Ascending aorta (tissue), 2 donors: Measurements from ENCODE around the gene CNTNAP5. TPM values are rescaled to one million over a fixed set of nuclear protein-coding genes. Genes with fewer than 3 reads are reported as not detected.

ENCODE experiments used
- DNase-seq, 2 donors: peaks; one replicate each; pipeline ENCODE4 v3.0.0-alpha.2; 2019; ENCODE audit warnings: low spot score in 2 of 2
- H3K27ac ChIP-seq, 2 donors: fragments of 200-600 bp; sonication (generic); one replicate each; pipeline ENCODE4 v1.5.1; 2016 to 2017; ENCODE audit warnings: mild to moderate bottlenecking in 1 of 2
- H3K27me3 ChIP-seq: fragments of 200-600 bp; sonication (generic); one replicate; pipeline ENCODE4 v1.5.1; 2017
- H3K36me3 ChIP-seq, 2 donors: fragments of 200-600 bp; sonication (generic); one replicate each; pipeline ENCODE4 v1.5.1; 2016
- H3K4me1 ChIP-seq, 2 donors: fragments of 200-600 bp; sonication (generic); one replicate each; pipeline ENCODE4 v1.5.1; 2016 to 2017; ENCODE audit warnings: mild to moderate bottlenecking in 1 of 2
- H3K4me3 ChIP-seq, 2 donors: fragments of 200-600 bp; sonication (generic); one replicate each; pipeline ENCODE4 v1.5.1; 2016 to 2017; ENCODE audit warnings: mild to moderate bottlenecking in 1 of 2
- H3K9me3 ChIP-seq, 2 donors: fragments of 200-600 bp; sonication (generic); one replicate each; pipeline ENCODE4 v1.5.1; 2016
- CTCF ChIP-seq, 3 experiments: fragments of 200-600 bp in 2 of 3; fragments of 450-650 bp in 1 of 3; sonication (generic) in 2 of 3; IDR thresholded peaks; one replicate each; pipeline ENCODE4 v1.5.1; 2016 to 2019; ENCODE audit warnings: antibody characterized with exemption in 3 of 3, mild to moderate bottlenecking in 1 of 3, moderate library complexity in 1 of 3
- intact Hi-C: fragments of 100-400 bp; cut with DNase I; formaldehyde crosslinking; loops from one replicate; pipeline ENCODE4 v1.15.1; 2023
- total RNA-seq: library from RNA; depleted of rRNA; stranded (reverse); fragments of >200 nt; gene quantifications from one replicate; pipeline ENCODE4 v1.1.0, GENCODE V29; 2016

The CNTNAP5 gene
- total RNA-seq, 1 donor from 2014 or later = not detected

GRCh38 chr2:124704071-124704925 is 679.2 kb downstream of the CNTNAP5 start:
- Histone ChIP-seq H3K27ac (no peak overlapping the region), H3K4me3 (no peak overlapping the region), H3K36me3 (no peaks in the 10 kb centered on the region), H3K4me1 (no peaks in the 10 kb centered on the region), H3K9me3 (no peaks in the 10 kb centered on the region), H3K27me3 (no peaks in the 10 kb centered on the region)
- DNase-seq = no peak
- intact Hi-C loops = no loop called here
- no peak for TF ChIP-seq CTCF (IDR thresholded peaks at IDR 0.05)

GRCh38 chr2:124708661-124709060 is 683.6 kb downstream of the CNTNAP5 start:
- no peak for DNase-seq
- no peaks in the 10 kb centered on the region for H3K4me1 ChIP-seq
- H3K27ac ChIP-seq = no peak overlapping the region
- intact Hi-C loops = no loop called here
- no peak for TF ChIP-seq CTCF (IDR thresholded peaks at IDR 0.05)
- no peaks in the 10 kb centered on the region for H3K36me3 ChIP-seq
- H3K27me3 ChIP-seq = no peaks in the 10 kb centered on the region
- H3K9me3 ChIP-seq = no peaks in the 10 kb centered on the region
- no peak overlapping the region for H3K4me3 ChIP-seq

GRCh38 chr2:124713969-124714368 is 688.9 kb downstream of the CNTNAP5 start:
- H3K4me1 ChIP-seq = no peaks in the 10 kb centered on the region
- DNase-seq = no peak
- intact Hi-C loops = no loop called here
- no peaks in the 10 kb centered on the region for H3K36me3 ChIP-seq
- H3K27me3 ChIP-seq = no peaks in the 10 kb centered on the region
- no peak for TF ChIP-seq CTCF (IDR thresholded peaks at IDR 0.05)
- H3K4me3 ChIP-seq = no peak overlapping the region
- no peak overlapping the region for H3K27ac ChIP-seq
- H3K9me3 ChIP-seq = no peaks in the 10 kb centered on the region

GRCh38 chr2:124725187-124725586 is 700.1 kb downstream of the CNTNAP5 start:
- Histone ChIP-seq H3K9me3 (no peaks in the 10 kb centered on the region), H3K4me1 (no peaks in the 10 kb centered on the region), H3K36me3 (no peaks in the 10 kb centered on the region), H3K4me3 (no peak overlapping the region), H3K27ac (no peak overlapping the region), H3K27me3 (no peaks in the 10 kb centered on the region)
- TF ChIP-seq CTCF (IDR thresholded peaks at IDR 0.05) = no peak
- DNase-seq = no peak
- intact Hi-C loops = no loop called here

- intact Hi-C loops = no loop called here
- H3K27ac ChIP-seq = no peak overlapping the region
- DNase-seq = no peak
- no peak overlapping the region for H3K4me3 ChIP-seq
- H3K9me3 ChIP-seq = no peaks in the 10 kb centered on the region
- no peaks in the 10 kb centered on the region for H3K27me3 ChIP-seq
- H3K36me3 ChIP-seq = no peaks in the 10 kb centered on the region
- no peaks in the 10 kb centered on the region for H3K4me1 ChIP-seq
- TF ChIP-seq CTCF (IDR thresholded peaks at IDR 0.05) = no peak
Measured at GRCh38 chr2:124740636-124741035, 715.5 kb downstream of the CNTNAP5 start.
